Activated T-helper 17 cell treated with anti-CD3 and anti-CD28 coated beads, Interleukin-2, amount 50 U/mL, for 72 hours (primary cell): ENCODE results near the gene POU2F2. TPM values are rescaled to one million over a fixed set of nuclear protein-coding genes. Genes with fewer than 3 reads are reported as not detected.

Experiments
- ATAC-seq: fragments of 150-1000 bp; cut with Tn5 transposase; replicated peaks from 2 replicates; pipeline ENCODE4 v1.10.0; 2021; ENCODE audit warnings: mild to moderate bottlenecking, moderate library complexity
- H3K27ac Mint-ChIP-seq: one replicate; pipeline ENCODE4 v1.8.0; 2022; ENCODE audit warnings: mixed read lengths
- H3K27me3 Mint-ChIP-seq: one replicate; pipeline ENCODE4 v1.8.0; 2022; ENCODE audit warnings: mixed read lengths
- H3K36me3 Mint-ChIP-seq: one replicate; pipeline ENCODE4 v1.8.0; 2022; ENCODE audit warnings: low read depth, mild to moderate bottlenecking, mixed read lengths
- H3K4me1 Mint-ChIP-seq: one replicate; pipeline ENCODE4 v1.8.0; 2022; ENCODE audit warnings: mixed read lengths
- H3K4me3 Mint-ChIP-seq: one replicate; pipeline ENCODE4 v1.8.0; 2022; ENCODE audit warnings: mild to moderate bottlenecking, mixed read lengths
- H3K9me3 Mint-ChIP-seq: one replicate; pipeline ENCODE4 v1.8.0; 2022; ENCODE audit warnings: mixed read lengths
- total RNA-seq, 2 donors: library from RNA; stranded (reverse); gene quantifications; one replicate each; pipeline ENCODE4 v1.2.3, GENCODE V29; 2022

Gene POU2F2
- total RNA-seq, 2 donors from 2014 or later = 33.1 to 95.9 TPM

- Mint-ChIP-seq H3K27ac (peak overlapping the region; percentile 7), H3K4me1 (peaks cover 17% of the 10 kb centered on the region), H3K36me3 (no peaks in the 10 kb centered on the region), H3K27me3 (peaks cover 3% of the 10 kb centered on the region), H3K9me3 (no peaks in the 10 kb centered on the region), H3K4me3 (no peak overlapping the region)
- no peak for ATAC-seq
Observed at GRCh38 chr19:42149447-42150202, 17.4 kb upstream of the POU2F2 start.

GRCh38 chr19:42148266-42148665 is 16.0 kb upstream of the POU2F2 start:
- H3K9me3 Mint-ChIP-seq = no peaks in the 10 kb centered on the region
- no peak overlapping the region for H3K27ac Mint-ChIP-seq
- H3K36me3 Mint-ChIP-seq = no peaks in the 10 kb centered on the region
- peaks cover 3% of the 10 kb centered on the region for H3K27me3 Mint-ChIP-seq
- no peak overlapping the region for H3K4me3 Mint-ChIP-seq
- H3K4me1 Mint-ChIP-seq = peaks cover 8% of the 10 kb centered on the region
- peak; percentile 39 for ATAC-seq

GRCh38 chr19:42143341-42144234 is 11.3 kb upstream of the POU2F2 start:
- H3K4me3 Mint-ChIP-seq = no peak overlapping the region
- no peaks in the 10 kb centered on the region for H3K36me3 Mint-ChIP-seq
- H3K27ac Mint-ChIP-seq = no peak overlapping the region
- H3K27me3 Mint-ChIP-seq = no peaks in the 10 kb centered on the region
- no peak for ATAC-seq
- H3K4me1 Mint-ChIP-seq = no peaks in the 10 kb centered on the region
- H3K9me3 Mint-ChIP-seq = no peaks in the 10 kb centered on the region

DNA sequence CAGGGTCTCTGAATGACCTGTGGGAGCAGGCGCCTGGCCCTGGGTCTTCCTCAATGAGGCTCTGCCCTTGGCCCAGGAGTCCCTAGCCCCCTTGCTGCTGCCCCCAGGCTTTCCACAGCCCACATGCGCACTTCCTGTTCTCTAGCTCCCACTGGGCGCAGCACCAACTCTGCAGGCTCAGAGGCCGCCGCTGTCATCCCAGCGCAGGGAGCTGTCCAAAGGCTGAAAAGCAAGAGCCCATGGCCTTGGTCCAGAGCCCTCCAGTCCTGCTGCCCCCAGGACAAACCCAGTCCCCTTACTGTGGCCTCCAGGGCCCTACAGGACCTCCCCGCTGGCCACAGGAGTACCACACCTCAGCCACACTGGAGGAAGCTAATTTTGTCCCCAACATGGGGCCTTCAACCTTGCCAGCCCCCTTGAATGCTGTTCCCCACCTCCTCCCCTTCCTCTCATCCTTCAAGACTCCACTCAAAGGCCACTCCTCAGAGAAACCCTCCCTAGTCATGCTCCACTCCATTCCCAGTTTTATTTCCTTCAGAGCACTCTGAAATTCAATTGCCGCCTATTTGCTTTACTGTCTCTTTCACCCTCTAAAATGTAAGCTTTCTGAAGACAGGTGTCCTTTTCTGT is 8.0 kb upstream of the POU2F2 start:
- no peaks in the 10 kb centered on the region for H3K27me3 Mint-ChIP-seq
- H3K4me1 Mint-ChIP-seq = no peaks in the 10 kb centered on the region
- H3K27ac Mint-ChIP-seq = peak overlapping the region; percentile 20
- H3K36me3 Mint-ChIP-seq = peaks cover 11% of the 10 kb centered on the region
- no peaks in the 10 kb centered on the region for H3K9me3 Mint-ChIP-seq
- no peak overlapping the region for H3K4me3 Mint-ChIP-seq
- no peak for ATAC-seq

DNA sequence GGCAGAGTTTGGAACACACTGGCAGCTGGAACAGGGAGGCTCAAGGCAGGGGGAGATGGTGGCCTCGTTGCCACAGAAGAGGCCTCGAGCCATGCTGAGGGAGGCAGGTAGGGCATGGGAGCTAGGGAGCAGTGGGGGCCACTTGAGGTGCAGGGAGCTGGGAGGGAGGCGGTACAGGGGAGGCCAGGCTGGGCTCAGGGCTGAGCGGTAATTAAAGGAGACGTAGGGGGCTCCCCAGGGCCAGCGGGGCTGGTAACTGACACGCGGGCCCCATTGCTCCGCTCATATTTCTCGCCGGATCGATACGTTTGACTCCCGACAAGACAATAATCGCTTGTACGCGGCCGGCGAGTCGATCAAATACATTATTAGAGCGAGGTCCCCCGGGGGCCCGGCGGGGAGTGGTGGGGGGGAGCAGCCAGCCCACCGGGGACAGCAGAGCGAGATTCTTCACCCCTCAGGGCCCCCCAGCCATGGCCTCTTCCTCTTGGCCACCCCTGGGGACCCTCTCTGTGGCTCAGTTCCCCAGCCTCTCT is 2.4 kb upstream of the POU2F2 start:
- Mint-ChIP-seq H3K4me1 (peaks cover 31% of the 10 kb centered on the region), H3K4me3 (no peak overlapping the region), H3K27me3 (no peaks in the 10 kb centered on the region), H3K36me3 (peaks cover 36% of the 10 kb centered on the region), H3K9me3 (no peaks in the 10 kb centered on the region), H3K27ac (no peak overlapping the region)
- no peak for ATAC-seq

DNA sequence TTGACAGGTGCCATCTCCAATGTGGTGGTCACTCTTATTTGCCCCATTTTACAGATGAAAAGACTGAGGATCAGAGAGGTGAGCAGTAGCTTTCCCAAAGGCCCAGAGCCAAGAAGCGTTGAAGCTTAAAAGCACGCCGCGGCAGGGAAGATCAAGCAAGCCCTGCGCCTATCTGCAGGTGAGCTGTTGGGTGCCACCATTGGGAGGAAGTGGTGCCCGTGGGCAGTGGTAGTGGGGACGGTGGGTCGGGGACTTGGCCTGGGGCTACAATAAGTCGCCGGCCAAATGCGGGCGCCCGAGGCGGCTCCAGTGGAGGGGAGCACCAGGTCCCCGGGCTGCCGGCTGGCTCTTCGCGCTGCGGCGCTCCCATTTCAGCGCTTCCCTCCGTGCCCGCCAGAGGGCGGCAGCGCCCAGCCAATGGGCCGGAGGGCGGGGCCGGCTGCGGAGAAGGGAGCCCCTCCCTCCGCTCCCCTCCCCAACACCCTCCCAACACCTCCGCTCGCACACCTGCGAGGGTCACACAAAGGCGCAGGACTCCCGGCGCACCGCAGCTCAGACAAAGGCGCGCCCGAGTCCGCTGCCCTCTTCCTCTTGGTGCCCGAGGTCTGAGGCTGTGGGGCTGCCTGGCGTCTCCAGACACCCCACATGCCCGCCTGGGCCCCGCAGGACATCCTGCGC is 744 bp upstream of the POU2F2 start:
- peak; percentile 69 for ATAC-seq
- peak overlapping the region; percentile 92 for H3K27ac Mint-ChIP-seq
- peaks cover 36% of the 10 kb centered on the region for H3K4me1 Mint-ChIP-seq
- no peaks in the 10 kb centered on the region for H3K9me3 Mint-ChIP-seq
- no peaks in the 10 kb centered on the region for H3K27me3 Mint-ChIP-seq
- peak overlapping the region; percentile 96 for H3K4me3 Mint-ChIP-seq
- peaks cover 44% of the 10 kb centered on the region for H3K36me3 Mint-ChIP-seq

GRCh38 chr19:42131149-42132029 is 857 bp downstream of the POU2F2 start:
- Mint-ChIP-seq H3K36me3 (peaks cover 46% of the 10 kb centered on the region), H3K27me3 (no peaks in the 10 kb centered on the region), H3K27ac (peak overlapping the region; percentile 92), H3K4me1 (peaks cover 43% of the 10 kb centered on the region), H3K9me3 (no peaks in the 10 kb centered on the region), H3K4me3 (peak overlapping the region; percentile 96)
- peak; percentile 27 for ATAC-seq

GRCh38 chr19:42130254-42130573 is 2.0 kb downstream of the POU2F2 start:
- Mint-ChIP-seq H3K36me3 (peaks cover 46% of the 10 kb centered on the region), H3K9me3 (no peaks in the 10 kb centered on the region), H3K27me3 (no peaks in the 10 kb centered on the region), H3K4me3 (peak overlapping the region; percentile 96), H3K27ac (peak overlapping the region; percentile 92), H3K4me1 (peaks cover 48% of the 10 kb centered on the region)
- no peak for ATAC-seq

GRCh38 chr19:42129399-42130253 is 2.6 kb downstream of the POU2F2 start:
- Mint-ChIP-seq H3K27me3 (no peaks in the 10 kb centered on the region), H3K9me3 (no peaks in the 10 kb centered on the region), H3K27ac (peak overlapping the region; percentile 92), H3K36me3 (peaks cover 52% of the 10 kb centered on the region), H3K4me1 (peaks cover 51% of the 10 kb centered on the region), H3K4me3 (peak overlapping the region; percentile 96)
- no peak for ATAC-seq

GRCh38 chr19:42126574-42126973 is 5.7 kb downstream of the POU2F2 start:
- Mint-ChIP-seq H3K27ac (peak overlapping the region; percentile 64), H3K27me3 (no peaks in the 10 kb centered on the region), H3K4me3 (no peak overlapping the region), H3K36me3 (peaks cover 75% of the 10 kb centered on the region), H3K4me1 (peaks cover 55% of the 10 kb centered on the region), H3K9me3 (no peaks in the 10 kb centered on the region)
- no peak for ATAC-seq

DNA sequence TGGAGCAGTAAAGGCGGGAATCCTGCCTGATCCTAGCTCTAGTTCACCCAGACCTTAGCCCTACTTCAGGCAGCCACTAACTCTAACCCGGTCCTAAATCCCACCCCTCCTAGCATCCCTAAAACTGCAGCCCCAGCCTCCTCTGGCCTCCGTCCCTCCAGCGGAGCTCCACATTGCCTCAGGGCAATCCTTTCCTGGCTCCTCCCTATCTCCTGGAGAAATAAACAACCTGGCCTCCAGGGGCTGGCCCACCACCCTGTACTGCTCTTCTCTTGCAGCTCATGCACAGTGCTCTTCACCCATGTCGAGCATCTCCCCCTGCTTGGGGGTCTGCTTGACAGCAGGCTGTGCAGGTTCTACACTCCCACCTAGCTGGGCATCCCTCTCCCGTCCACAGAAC is 6.7 kb downstream of the POU2F2 start:
- peak overlapping the region; percentile 64 for H3K27ac Mint-ChIP-seq

GRCh38 chr19:42124386-42124901 is 7.8 kb downstream of the POU2F2 start:
- ATAC-seq = no peak
- Mint-ChIP-seq H3K4me1 (peaks cover 41% of the 10 kb centered on the region), H3K27me3 (no peaks in the 10 kb centered on the region), H3K36me3 (peaks cover 75% of the 10 kb centered on the region), H3K9me3 (no peaks in the 10 kb centered on the region), H3K4me3 (peak overlapping the region; percentile 83), H3K27ac (peak overlapping the region; percentile 40)

More for the DNA sequence above, 6.7 kb downstream of the POU2F2 start:
- H3K27me3 Mint-ChIP-seq = no peaks in the 10 kb centered on the region
- peaks cover 50% of the 10 kb centered on the region for H3K4me1 Mint-ChIP-seq
- no peaks in the 10 kb centered on the region for H3K9me3 Mint-ChIP-seq
- ATAC-seq = no peak
- H3K36me3 Mint-ChIP-seq = peaks cover 75% of the 10 kb centered on the region
- H3K4me3 Mint-ChIP-seq = peak overlapping the region; percentile 31
